NCI-H1436 (cell line): ENCODE data around the gene OLR1.

Source experiments
- DNase-seq: peaks from one replicate; lab custom pipeline; 2025; lab: John Stamatoyannopoulos, UW

Gene OLR1

GRCh38 chr12:10153271-10154144, 18.4 kb downstream of the OLR1 start:
- peak; percentile 2 for DNase-seq

GRCh38 chr12:10151621-10152020, 20.3 kb downstream of the OLR1 start:
- no peak for DNase-seq

DNA sequence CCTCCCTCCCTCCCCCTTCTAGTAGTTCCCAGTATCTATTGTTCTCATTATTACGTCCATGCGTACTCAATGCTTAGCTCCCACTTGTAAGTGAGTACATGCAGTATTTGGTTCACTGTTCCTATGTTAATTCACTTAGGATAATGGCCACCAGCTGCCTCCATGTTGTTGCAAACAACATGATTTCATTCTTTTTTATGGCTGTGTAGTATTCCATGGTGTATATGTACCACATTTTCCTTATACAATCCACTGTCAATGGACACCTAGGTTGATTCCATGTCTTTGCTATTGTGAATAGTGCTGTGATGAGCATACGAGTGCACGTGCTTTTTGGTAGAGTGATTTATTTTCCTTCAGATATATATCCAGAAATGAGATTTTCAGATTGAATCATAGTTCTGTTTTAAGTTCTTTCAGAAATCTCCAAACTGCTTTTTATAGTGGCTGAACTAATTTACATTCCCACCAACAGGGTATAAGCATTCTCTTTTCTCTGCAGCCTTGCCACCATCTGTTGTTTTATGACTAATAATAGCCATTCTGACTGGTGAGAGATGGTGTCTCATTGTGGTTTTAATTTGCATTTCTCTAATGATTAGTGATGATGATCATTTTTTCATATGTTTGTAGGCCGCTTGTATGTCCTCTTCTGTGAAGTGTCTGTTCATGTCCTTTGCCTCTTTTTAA, 24.1 kb downstream of the OLR1 start:
- no peak for DNase-seq

DNA sequence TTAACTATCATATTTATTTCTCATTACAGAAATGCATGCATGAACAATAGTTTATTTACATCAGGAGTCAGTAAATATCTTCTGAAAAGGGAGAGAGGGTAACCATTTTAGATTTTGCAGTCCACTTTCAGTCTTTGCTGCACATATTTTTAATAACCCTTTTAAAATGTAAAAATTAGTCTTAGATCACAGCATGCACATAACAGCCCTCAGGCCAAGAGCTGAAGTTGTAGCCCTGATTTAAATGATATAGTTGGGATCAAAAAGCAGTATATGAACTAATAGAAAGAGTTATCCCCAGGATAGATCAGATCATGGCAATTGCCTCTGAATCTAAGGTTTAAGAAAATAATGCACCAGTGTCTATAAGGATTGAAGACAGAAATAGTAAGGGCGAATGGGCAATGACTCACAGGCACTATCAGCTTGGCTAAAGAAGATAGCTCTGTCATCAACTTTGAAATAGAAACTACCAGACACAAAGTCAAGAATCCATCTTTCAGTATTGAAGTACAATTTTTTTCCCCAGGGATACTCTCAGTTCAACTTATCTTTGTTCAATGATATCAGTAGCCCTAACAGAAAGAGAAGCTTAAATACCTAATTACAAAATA, 28.8 kb downstream of the OLR1 start:
- no peak for DNase-seq

- peak; percentile 0 for DNase-seq
Observed at GRCh38 chr12:10140001-10140400, 31.9 kb downstream of the OLR1 start.

DNA sequence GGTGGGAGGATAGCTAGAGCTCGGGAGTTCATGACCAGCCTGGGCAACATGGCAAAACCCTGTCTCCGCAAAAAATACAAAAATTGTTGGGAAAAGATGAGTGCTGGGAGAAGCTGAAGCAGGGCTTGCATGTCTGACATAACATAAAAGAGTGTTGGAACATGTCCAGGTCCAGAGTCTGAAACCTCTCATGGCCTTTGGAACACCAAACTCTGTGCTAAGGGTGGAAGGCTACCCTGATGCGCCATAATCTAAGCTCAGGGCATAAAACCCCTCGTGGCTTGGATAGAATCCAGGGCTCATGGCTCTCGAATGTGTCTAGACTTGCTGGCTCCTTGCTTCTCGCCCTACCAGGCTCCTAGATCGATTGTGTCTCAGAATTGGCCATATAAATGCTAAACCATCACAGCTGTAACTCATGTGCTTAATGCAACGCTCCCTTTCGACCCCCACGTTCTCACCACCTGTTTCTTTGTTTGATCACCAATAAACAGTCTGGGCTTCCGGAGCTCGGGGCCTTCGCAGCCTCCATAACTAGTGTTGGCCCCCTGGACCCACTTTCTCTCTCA, 35.2 kb downstream of the OLR1 start:
- no peak for DNase-seq

DNA sequence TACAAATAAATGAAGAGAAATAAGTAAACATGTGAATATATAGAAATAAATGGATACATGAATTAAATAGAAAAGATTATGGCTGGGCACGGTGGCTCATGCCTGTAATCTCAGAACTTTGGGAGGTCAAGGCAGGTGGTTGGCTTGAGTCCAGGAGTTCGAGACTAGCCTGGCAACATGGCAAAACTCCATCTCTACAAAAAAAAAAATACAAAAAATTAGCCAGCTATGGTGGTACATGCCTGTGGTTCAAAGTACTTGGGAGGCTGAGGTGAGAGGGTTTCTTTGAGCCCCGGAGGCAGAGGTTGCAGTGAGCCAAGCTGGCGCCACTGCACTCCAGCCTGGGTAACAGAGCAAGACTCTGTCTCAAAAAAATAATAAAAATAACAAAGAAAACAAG, 36.8 kb downstream of the OLR1 start:
- DNase-seq = no peak

DNA sequence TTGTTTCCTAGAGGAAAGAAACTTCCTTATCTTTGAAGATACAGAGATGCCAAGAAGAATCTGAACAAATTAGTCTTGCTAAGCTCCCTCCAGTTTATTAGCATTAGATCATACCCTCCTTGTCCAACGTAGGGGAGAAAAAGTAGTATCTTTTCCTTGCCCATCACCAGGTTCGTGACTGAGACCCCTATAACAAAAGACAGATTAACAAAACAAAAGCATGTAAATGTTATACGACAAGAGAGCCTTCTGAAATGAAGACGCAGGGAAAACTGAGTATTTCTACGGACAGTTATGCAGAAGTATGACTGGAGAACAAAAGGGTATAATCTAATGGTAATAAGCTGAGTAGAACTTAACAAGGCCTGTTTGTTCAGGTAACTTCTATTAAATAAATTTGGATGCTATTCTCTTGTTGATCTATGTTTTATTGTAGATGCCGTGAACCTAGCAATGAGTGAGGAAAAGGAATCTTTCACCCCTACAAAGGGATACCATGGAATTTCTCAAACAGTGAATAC, 39.0 kb downstream of the OLR1 start:
- no peak for DNase-seq

DNA sequence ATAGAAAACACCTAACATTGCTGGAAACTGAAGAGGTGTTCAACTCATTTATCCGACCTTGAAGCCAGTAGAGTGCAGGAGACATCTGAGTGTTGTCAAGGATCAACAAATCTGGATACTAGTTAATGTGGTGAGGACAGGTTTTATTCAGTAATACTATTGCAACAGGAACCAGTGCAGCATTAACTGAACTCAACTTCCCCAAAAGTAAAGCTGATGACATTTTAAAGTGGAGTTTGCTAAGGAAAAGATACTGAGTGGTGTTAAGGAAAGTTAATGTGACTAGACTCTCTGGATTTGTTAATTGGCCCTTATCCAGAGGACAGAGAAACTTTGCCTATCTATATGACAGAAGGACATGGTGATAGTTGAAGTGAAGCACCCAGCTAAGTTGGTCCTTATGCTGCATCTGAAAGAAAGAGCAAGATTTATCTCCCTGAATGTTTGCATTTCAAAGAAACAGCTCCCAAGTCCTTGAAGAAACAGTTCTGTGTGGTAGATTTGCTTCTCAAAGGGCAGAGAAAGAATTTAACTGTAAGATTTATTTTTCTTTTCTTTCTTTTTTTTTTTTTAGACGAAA, 40.7 kb downstream of the OLR1 start:
- DNase-seq = no peak

GRCh38 chr12:10130042-10130441, 41.9 kb downstream of the OLR1 start, which contains the start of gene CLEC7A:
Gene CLEC7A, minus strand, starts transcription at chr12:10130199. Its CDS starts 117 bp downstream, at chr12:10130082.
- no peak for DNase-seq

DNA sequence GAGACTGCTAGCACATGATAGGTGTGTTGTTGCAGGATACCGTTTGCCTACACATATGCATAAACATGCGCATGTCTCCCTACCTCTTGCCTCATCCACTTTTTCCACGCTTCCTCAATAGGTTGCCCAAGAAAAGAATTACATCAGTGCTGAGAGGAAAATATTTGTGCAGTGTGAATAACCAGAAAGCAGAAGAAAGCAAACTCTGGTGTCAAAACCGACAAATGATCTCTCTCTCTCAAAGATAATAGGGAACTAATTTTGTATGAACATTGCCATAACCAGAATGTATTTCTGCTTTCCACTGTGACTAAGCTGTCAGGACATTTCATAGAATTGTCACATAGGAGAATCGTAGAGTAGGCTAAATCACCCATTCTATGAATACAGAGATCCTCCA, 43.2 kb downstream of the OLR1 start:
- no peak for DNase-seq

GRCh38 chr12:10126413-10126812, 45.5 kb downstream of the OLR1 start:
- DNase-seq = no peak

- DNase-seq = no peak
Observed at GRCh38 chr12:10122689-10123088, 49.2 kb downstream of the OLR1 start.

GRCh38 chr12:10121278-10121677, 50.7 kb downstream of the OLR1 start:
- no peak for DNase-seq

- no peak for DNase-seq
Observed at GRCh38 chr12:10119066-10119465, 52.9 kb downstream of the OLR1 start.

GRCh38 chr12:10115890-10116289, 56.0 kb downstream of the OLR1 start:
- DNase-seq = no peak

GRCh38 chr12:10115311-10115710, 56.6 kb downstream of the OLR1 start:
- DNase-seq = no peak

DNA sequence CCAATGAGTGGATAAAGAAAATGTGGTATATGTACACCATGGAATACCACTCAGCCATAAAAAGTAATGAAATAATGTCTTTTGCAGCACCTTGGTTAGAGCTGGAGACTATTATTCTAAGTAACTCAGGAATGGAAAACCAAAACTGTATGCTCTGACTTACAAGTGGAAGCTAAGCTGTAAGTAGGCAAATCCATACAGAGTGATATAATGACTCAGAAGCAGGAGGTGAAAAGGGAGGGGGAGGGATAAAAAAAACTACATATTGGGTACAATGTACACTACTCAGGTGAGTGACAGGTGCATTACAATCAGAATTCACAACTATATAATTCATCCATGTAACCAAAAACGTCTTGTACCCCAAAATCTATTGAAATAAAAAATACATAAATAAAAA, 58.0 kb downstream of the OLR1 start:
- no peak for DNase-seq

DNA sequence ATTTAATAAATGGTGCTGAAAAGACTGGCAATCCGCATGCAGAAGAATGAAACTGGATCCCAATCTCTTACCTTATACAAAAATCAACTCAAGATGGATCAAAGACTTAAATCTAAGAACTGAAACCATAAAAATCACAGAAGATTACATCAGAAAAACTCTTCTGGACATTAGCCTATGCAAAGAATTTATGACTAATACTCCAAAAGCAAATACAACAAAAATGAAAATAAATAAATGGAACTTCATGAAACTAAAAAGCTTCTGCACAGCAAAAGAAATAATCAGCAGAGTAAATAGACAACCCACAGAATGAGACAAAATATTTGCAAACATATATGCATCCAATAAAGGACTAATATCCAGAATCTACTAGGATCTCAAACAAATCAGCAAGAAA, 58.9 kb downstream of the OLR1 start:
- no peak for DNase-seq

GRCh38 chr12:10111451-10111850, 60.5 kb downstream of the OLR1 start:
- no peak for DNase-seq

GRCh38 chr12:10110256-10110844, 61.6 kb downstream of the OLR1 start:
- DNase-seq = no peak
